ENCODE results near the gene SUN2.

GRCh38 chr22:38751422-38752346 is 4.1 kb downstream of the SUN2 start:
- TF ChIP-seq CTCF (IDR thresholded peaks at IDR 0.05; ENCODE audit: low read length) (no peak), EZH2phosphoT487 (IDR thresholded peaks at IDR 0.05; ENCODE audit: low read length) (no peak), EZH2 (optimal IDR thresholded peaks at IDR 0.05; ENCODE audit: low read depth, low read length) (no peak)

All from MM.1S (cell line).